Gastrocnemius medialis (tissue), 4 donors: Measurements from ENCODE around the gene FMN2.

ENCODE experiments used
- POLR2A ChIP-seq, 2 donors: fragments of 450-650 bp; IDR thresholded peaks; one replicate each; pipeline ENCODE4 v1.6.1; 2017; ENCODE audit warnings: antibody characterized with exemption in 2 of 2, mild to moderate bottlenecking in 2 of 2, moderate library complexity in 2 of 2
- TF ChIP-seq, protein P1 (sequence below), 5 experiments: fragments of 450-650 bp in 3 of 5; fragments of 200-600 bp in 2 of 5; sonication (generic) in 2 of 5; IDR thresholded peaks in 4 of 5; conservative IDR thresholded peaks in 1 of 5; 1 replicate in 4 of 5; 2 replicates in 1 of 5; pipeline ENCODE4 v1.5.1; 2016 to 2019; ENCODE audit warnings: antibody characterized with exemption in 5 of 5, mild to moderate bottlenecking in 3 of 5, moderate library complexity in 3 of 5

DNA sequence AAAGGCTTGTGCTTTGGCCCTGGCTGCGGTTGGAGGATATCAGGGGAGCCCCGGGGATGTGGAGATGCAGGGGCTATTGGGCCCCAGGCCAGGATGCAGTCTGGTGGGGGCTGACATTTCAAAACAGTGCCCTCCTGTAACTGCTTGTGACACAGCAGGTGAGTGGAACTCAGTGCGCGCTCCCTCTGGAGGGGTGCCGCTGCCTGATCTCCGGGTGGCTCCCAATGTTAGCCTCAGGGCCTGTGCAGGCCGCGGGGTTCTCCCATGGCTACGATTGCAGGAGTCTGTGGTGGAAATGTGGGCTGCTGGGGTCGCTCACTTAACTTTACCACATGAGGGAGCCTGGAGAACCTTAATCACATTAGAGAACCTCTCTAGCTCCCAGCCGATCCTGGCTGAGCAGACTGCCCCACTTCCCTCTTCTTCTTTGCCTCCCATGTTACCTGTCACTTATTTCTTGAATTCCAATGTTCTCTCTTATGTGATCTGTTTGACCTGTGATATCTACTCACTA lies 163.2 kb downstream of the FMN2 start:
- TF ChIP-seq, protein P1, sequence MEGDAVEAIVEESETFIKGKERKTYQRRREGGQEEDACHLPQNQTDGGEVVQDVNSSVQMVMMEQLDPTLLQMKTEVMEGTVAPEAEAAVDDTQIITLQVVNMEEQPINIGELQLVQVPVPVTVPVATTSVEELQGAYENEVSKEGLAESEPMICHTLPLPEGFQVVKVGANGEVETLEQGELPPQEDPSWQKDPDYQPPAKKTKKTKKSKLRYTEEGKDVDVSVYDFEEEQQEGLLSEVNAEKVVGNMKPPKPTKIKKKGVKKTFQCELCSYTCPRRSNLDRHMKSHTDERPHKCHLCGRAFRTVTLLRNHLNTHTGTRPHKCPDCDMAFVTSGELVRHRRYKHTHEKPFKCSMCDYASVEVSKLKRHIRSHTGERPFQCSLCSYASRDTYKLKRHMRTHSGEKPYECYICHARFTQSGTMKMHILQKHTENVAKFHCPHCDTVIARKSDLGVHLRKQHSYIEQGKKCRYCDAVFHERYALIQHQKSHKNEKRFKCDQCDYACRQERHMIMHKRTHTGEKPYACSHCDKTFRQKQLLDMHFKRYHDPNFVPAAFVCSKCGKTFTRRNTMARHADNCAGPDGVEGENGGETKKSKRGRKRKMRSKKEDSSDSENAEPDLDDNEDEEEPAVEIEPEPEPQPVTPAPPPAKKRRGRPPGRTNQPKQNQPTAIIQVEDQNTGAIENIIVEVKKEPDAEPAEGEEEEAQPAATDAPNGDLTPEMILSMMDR (IDR thresholded peaks at IDR 0.05 in 4 of 5, conservative IDR thresholded peaks at IDR 0.05 in 1 of 5), result no peak
- TF ChIP-seq POLR2A (IDR thresholded peaks at IDR 0.05), result no peak
